GM21528 (cell line): ENCODE data around the gene TRIP6.
"Not testable (repeated sequence)": the region's sequence is repeated elsewhere in the genome, so short reads cannot be mapped to it uniquely, and the experiment has no call there.

Experiments used
- ATAC-seq: cut with Tn5 transposase; IDR thresholded peaks from one replicate; pipeline ENCODE4 v1.9.1; 2021; ENCODE audit warnings: mild to moderate bottlenecking, moderate library complexity; ENCODE audit not compliant: unreplicated experiment, low FRiP score

Gene TRIP6

GRCh38 chr7:100837099-100837836, 29.9 kb upstream of the TRIP6 start:
- ATAC-seq, result no peak

GRCh38 chr7:100839361-100839760, 27.8 kb upstream of the TRIP6 start:
- no peak for ATAC-seq

GRCh38 chr7:100840470-100841100, 26.6 kb upstream of the TRIP6 start:
- ATAC-seq, result no peak

- no peak for ATAC-seq
Observed at GRCh38 chr7:100847360-100847759, 19.8 kb upstream of the TRIP6 start.

GRCh38 chr7:100852048-100852872, 14.9 kb upstream of the TRIP6 start, which contains the start of gene SLC12A9:
SLC12A9 (plus strand) TSS chr7:100852713; CDS start chr7:100854198, 1,485 bp downstream.
- ATAC-seq, result peak; percentile 82

GRCh38 chr7:100854146-100854895, 12.9 kb upstream of the TRIP6 start:
- no peak for ATAC-seq

- ATAC-seq, result not testable (repeated sequence)
Observed at GRCh38 chr7:100854899-100855298, 12.3 kb upstream of the TRIP6 start.

GRCh38 chr7:100855515-100855914, 11.7 kb upstream of the TRIP6 start:
- ATAC-seq, result no peak

GRCh38 chr7:100856871-100857282, 10.3 kb upstream of the TRIP6 start:
- no peak for ATAC-seq

GRCh38 chr7:100859856-100860255, 7.3 kb upstream of the TRIP6 start:
- no peak for ATAC-seq

- no peak for ATAC-seq
Observed at GRCh38 chr7:100860702-100861615, 6.2 kb upstream of the TRIP6 start.

GRCh38 chr7:100861616-100861985, 5.6 kb upstream of the TRIP6 start:
- ATAC-seq, result no peak

- ATAC-seq, result no peak
Observed at GRCh38 chr7:100863406-100863950, 3.7 kb upstream of the TRIP6 start.

- ATAC-seq, result no peak
Observed at GRCh38 chr7:100864263-100864845, 2.8 kb upstream of the TRIP6 start.

- no peak for ATAC-seq
Observed at GRCh38 chr7:100865372-100865911, 1.7 kb upstream of the TRIP6 start.

GRCh38 chr7:100865938-100866728, 1.1 kb upstream of the TRIP6 start:
- ATAC-seq, result no peak

GRCh38 chr7:100866729-100867039, 503 bp upstream of the TRIP6 start:
- no peak for ATAC-seq
